ENCODE results near the gene TMEM72.

Gene TMEM72

GRCh38 chr10:44932517-44933450, 21.6 kb downstream of the TMEM72 start:
- TF ChIP-seq, protein P1, sequence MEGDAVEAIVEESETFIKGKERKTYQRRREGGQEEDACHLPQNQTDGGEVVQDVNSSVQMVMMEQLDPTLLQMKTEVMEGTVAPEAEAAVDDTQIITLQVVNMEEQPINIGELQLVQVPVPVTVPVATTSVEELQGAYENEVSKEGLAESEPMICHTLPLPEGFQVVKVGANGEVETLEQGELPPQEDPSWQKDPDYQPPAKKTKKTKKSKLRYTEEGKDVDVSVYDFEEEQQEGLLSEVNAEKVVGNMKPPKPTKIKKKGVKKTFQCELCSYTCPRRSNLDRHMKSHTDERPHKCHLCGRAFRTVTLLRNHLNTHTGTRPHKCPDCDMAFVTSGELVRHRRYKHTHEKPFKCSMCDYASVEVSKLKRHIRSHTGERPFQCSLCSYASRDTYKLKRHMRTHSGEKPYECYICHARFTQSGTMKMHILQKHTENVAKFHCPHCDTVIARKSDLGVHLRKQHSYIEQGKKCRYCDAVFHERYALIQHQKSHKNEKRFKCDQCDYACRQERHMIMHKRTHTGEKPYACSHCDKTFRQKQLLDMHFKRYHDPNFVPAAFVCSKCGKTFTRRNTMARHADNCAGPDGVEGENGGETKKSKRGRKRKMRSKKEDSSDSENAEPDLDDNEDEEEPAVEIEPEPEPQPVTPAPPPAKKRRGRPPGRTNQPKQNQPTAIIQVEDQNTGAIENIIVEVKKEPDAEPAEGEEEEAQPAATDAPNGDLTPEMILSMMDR (IDR thresholded peaks at IDR 0.05; ENCODE audit: control insufficient read depth, extremely low read depth, insufficient read depth) = peak; percentile 99
- H3K4me3 ChIP-seq (ENCODE audit: low read depth, low read length) = no peak overlapping the region
- peak; percentile 28 for DNase-seq (ENCODE audit: low read depth)

DNA sequence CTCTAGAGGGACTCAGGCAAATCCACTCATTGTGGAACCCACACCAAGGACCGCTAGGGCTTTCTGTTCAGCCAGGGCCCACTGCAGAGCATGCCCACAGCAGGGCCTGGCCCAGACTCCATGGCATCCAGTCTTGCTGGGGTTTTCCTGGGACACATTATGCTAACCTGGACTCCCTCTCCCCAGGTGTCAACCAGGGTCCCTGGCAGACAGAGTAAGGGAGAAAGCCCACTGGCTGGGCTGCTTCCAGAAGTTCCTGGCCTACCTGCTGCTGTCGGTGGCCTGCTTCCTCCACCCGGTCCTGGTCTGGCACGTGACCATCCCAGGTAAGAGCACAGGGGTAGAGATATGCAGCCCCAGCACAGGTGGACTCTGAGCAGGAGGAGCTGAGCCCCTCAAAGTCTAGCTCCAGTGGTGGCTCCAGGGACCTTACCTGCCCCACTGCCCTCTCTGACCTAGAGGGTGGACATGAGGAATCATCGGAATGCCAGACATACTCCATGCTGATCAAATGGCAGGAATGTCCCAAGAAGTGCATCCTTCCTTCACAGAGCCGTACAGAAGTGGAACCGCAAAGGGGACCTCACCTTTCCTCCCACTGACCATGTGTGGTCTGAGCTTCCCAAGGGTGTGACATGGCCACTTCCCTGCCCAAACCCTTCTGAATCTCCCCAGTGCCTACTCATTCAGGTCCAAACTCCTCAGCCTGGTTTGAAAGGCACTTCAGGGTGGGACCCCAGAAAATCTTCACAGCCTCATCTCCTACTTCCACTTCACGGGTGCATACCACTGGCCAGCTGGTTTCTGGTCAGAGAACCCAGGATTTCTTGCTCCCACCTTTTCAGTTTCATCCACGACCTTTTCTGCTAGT, 22.5 kb downstream of the TMEM72 start:
- no peak overlapping the region for H3K4me3 ChIP-seq (ENCODE audit: low read depth, low read length)
- TF ChIP-seq, protein P1 (IDR thresholded peaks at IDR 0.05; ENCODE audit: control insufficient read depth, extremely low read depth, insufficient read depth) = no peak
- no peak for DNase-seq (ENCODE audit: low read depth)

DNA sequence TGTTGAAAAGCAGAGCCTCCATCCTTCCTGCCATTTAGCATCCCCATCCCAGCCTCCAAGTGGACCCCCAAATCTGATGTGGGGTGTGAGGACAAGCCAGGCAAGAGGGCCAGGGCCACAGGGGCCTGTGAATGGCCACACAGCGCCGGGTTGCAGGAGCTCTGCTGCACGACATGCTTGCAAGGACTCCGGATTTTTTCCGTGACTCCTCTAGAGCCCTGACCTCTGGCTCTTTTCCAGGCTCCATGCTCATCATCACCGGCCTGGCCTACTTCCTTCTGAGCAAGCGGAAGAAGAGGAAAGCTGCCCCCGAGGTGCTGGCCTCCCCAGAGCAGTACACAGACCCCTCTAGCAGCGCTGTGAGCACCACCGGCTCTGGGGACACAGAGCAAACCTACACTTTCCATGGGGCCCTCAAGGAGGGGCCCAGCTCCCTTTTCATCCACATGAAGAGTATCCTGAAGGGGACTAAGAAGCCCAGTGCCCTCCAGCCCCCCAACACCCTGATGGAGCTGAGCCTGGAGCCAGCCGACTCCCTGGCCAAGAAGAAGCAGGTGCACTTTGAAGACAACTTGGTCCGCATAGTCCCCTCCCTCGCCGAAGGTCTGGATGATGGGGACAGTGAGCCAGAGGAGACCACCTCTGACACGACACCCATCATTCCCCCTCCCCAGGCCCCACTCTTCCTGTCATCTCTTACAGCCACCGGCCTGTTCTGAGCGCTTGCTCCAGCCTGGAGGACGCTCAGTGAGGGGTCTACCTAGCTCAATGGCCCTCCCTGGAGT, 23.5 kb downstream of the TMEM72 start:
- DNase-seq (ENCODE audit: low read depth) = no peak
- TF ChIP-seq, protein P1 (IDR thresholded peaks at IDR 0.05; ENCODE audit: control insufficient read depth, extremely low read depth, insufficient read depth) = no peak
- no peak overlapping the region for H3K4me3 ChIP-seq (ENCODE audit: low read depth, low read length)

GRCh38 chr10:44935201-44935965, 24.2 kb downstream of the TMEM72 start:
- TF ChIP-seq, protein P1 (IDR thresholded peaks at IDR 0.05; ENCODE audit: control insufficient read depth, extremely low read depth, insufficient read depth) = no peak
- DNase-seq (ENCODE audit: low read depth) = no peak
- H3K4me3 ChIP-seq (ENCODE audit: low read depth, low read length) = no peak overlapping the region

GRCh38 chr10:44935966-44936295, 24.8 kb downstream of the TMEM72 start:
- no peak overlapping the region for H3K4me3 ChIP-seq (ENCODE audit: low read depth, low read length)
- TF ChIP-seq, protein P1 (IDR thresholded peaks at IDR 0.05; ENCODE audit: control insufficient read depth, extremely low read depth, insufficient read depth) = no peak
- no peak for DNase-seq (ENCODE audit: low read depth)
